Left colon (tissue), 2 donors: ENCODE measurements around the gene FOXL3. TPM values are rescaled to one million over a fixed set of nuclear protein-coding genes. Genes with fewer than 3 reads are reported as not detected.
"Not testable (repeated sequence)": the region's sequence is repeated elsewhere in the genome, so short reads cannot be mapped to it uniquely, and the experiment has no call there.

Source experiments
- ATAC-seq: fragments of 200-7000 bp; cut with Tn5 transposase; one replicate; pipeline ENCODE4 v1.9.1; 2020; ENCODE audit warnings: mild to moderate bottlenecking, moderate library complexity
- DNase-seq, 2 donors: peaks; one replicate each; pipeline ENCODE4 v3.0.0-alpha.2; 2020
- intact Hi-C, 2 donors: fragments of 100-400 bp; cut with DNase I in 1 of 2; cut with micrococcal nuclease in 1 of 2; formaldehyde crosslinking; loops; one replicate each; pipeline versions ENCODE4 v1.11.2 to v1.14.0; 2022; cut with DNase I, micrococcal nuclease
- total RNA-seq, 2 donors: library from RNA; stranded (reverse); fragmentation: NEBNext Ultra II Directional; extraction: Animal tissue kit (Norgen Biotek cat#: 25700); gene quantifications; one replicate each; pipeline ENCODE4 v1.2.1, GENCODE V29; 2021
- donor health status: DM: no; HTN: no; CAD: no.
- donor health status: DM: yes; HTN: yes; CAD: no.

FOXL3 gene
- total RNA-seq, 2 donors from 2014 or later = 0.92 TPM; not detected in 1

DNA sequence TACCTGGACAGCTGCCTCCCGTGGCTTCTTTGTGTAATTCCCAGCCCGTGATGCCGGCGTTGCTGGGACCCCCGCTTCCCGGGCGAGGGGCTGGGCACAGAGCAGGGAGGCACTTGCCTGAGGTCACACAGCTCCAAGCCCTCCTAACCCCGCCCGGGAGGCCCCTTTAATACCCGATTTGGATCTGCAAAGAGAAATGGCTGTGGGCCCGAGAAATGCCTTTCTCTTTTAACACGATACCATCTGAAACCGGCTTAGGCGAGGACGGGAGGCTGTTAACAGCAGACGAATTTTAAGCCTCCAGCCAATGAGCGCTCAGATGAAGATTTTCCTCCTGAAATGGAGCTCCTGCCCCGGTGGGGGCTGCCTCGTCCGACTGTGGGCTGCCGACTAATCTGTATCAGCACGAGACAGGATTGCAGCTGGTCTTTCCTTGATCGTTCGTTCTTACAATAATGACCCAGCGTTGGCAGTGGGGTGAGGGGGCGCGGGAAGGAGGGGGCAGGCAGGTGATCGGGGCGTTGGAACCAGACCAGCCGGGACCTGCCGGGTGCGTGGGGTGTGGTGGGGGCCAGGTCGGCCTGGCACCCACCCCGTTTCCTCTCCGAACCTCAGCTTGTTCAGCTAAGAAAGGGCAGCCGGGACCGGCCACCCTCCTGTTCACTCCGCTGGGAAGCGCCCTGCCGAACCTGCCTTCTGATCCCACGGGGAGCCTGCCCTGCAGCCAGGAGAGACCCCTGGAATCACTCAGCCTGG lies 36.2 kb upstream of the FOXL3 start:
- intact Hi-C loops = no loop called here
- ATAC-seq = no peak

DNA sequence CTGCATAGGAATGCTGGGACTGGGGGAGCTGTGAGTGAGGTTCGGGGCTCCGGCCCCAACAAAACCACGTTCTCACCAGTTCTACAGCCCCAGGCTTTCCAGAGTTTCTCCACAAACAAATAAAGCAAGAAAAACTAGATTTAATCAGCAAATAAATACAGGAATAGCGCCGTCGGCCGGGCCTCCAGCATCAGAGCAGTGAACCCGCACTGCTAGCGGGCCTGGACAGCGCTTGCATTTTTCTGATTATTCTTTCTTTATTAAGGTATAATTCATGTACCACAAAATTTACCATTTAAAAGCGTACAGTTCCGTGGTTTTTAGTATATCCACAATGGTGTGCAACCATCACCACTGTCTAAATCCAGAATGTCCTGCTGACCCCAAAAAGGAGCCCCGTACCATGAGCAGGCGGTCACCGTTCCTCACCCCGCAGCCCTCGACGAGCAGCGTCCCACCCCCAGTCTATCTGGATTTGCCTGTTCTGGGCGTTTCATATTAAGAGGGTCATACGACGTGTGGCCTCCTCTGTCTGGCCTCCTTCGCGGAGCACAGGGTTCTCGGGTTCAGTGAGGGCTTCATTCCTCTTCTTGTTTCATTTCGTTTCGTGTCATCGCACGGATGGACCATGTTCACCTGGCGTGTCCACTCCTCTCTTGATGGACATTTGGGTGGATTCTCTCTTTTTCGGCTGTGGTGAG lies 35.5 kb upstream of the FOXL3 start:
- intact Hi-C loops = no loop called here
- no peak for DNase-seq
- no peak for ATAC-seq

More for the DNA sequence above, 36.2 kb upstream of the FOXL3 start:
- no peak for DNase-seq

DNA sequence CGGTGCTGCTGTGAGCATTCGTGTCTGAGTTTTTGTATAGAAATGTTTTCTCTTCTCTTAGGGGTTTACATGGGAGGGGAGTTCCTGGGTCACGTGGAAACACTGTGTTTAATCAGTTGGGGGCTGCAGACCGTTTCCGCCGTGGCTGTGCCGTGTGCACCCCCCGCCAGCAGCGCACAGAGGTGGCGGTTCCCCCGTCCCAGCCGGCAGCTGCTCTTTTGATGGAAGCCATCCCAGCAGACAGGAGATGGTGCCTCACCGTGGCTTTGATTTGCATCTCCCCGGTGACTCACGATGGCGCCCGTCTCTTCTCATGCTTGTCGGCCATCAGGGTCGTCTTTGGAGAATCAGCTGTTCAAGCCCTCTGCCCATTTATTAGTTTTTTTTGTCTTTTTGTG lies 34.9 kb upstream of the FOXL3 start:
- intact Hi-C loops = no loop called here
- DNase-seq (no peak), ATAC-seq (no peak)

DNA sequence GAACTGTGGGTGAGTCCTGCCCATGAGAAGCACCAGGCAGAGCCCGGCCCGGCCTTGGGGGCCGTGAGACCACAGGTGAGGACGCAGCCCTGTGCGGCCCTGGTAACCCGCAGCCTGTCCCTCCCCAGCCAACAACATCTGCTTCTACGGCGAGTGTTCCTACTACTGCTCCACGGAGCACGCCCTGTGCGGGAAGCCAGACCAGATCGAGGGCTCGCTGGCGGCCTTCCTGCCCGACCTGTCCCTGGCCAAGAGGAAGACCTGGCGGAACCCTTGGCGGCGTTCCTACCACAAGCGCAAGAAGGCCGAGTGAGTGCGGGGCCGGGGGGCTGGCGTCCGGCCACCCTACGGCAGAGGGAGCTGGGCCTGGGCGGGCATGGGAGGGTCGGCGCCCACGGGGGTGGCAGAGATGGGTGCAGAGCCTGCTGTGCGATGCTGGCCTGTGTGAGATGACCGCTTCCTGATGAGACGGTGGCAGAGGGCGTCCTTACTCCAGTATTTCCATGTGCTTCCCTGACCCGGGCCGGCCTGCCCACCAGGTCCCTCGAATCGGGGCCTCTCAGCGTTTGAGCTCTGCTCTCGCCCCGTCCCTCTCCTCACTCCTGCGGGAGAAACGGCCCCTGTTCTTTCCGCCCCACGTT lies 34.1 kb upstream of the FOXL3 start:
- ATAC-seq = no peak
- intact Hi-C loops = no loop called here
- DNase-seq = no peak

DNA sequence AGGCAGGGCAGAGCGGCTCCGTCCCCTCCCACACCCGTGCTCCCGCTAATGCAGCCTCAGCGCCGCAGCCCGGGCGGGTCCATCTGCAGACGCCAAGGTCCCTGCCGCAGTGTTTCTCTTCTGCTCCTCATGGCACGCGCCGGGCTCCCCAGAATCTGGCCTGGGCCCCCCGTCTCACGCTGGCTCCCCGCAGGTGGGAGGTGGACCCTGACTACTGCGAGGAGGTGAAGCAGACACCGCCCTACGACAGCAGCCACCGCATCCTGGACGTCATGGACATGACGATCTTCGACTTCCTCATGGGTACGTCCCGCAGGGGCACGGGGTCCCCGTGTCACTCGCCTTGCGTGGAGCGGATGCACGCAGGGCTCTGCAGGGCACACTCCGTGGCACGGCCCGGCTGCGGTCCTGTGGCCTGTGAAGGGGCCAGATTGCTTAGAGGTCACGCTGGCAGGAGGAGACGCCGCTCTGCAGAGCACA lies 33.5 kb upstream of the FOXL3 start:
- ATAC-seq = no peak
- DNase-seq = no peak
- intact Hi-C loops = no loop called here

DNA sequence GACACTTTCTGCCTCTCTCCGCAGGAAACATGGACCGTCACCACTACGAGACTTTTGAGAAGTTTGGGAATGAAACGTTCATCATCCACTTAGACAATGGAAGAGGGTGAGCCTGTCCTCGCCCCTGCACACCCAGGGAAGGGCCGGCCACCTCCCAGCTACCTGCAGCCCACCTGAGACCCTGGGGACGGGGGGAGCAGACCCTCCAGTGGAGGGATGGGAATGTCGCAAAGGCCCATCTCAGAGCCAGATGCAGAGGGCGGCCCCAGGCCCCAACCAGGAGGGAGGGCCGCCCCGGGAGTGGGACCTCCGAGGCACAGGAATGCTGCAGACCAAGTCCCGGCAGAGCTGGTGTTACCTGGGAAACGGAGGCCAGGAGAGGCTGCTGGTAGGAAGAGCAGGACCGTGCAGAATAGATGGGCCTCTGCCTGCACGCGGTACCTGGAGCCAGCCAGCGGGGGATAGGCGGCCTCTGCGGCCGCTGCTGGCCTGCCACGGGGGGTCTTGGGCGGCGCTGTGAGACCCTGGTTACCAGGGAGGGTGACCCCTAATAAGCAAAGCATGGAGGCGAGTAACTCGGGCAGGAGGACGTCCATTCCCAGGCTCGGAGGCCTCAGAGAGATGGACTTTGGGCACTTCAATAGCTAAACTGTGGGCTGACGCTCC lies 32.9 kb upstream of the FOXL3 start:
- ATAC-seq (no peak), DNase-seq (no peak)
- intact Hi-C loops = no loop called here

DNA sequence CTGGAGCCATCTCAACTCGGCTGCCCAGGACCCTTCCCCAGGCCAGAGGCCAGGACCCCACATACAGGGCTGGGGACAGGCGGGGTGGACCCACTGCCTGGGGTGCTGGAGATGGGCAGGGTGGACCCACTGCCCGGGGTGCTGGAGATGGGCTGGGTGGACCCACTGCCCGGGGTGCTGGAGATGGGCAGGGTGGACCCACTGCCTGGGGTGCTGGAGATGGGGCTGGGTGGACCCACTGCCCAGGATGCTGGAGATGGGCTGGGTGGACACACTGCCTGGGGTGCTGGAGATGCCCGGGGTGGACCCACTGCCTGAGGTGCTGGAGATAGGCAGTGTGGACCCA lies 32.4 kb upstream of the FOXL3 start:
- DNase-seq (no peak), ATAC-seq (no peak)

DNA sequence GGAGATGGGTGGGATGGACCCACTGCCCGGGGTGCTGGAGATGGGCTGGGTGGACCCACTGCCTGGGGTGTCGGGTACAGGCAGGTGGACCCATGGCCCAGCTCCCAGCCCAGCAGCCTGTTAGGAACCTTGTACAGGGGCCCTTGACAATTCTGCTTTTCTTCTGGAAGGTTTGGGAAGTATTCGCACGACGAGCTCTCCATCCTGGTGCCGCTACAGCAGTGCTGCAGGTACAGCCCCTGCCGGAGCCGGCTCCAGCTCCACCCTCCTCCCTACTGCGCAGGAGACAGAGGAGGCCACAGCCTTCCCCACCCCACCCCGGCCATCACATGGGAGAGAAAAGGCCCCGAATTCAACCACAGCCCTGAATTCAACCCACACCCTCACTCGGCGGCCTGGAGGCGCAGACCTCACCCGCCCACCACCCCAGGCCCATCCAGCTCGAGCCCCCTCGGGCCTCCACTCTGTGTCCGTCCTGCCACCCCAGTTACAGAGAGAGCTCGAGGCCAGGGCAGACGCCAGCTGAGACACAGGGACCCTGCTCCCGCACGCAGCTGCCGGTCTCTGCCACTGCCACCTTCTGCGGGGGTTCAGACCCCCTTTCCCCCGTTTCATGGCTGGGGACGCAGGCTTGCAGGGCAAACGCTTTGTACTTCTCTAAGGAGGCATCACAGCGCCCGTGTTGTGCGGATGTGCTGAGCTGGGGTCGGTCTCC lies 31.3 kb upstream of the FOXL3 start:
- ATAC-seq = no peak
- intact Hi-C loops = no loop called here
- DNase-seq = no peak

More for the DNA sequence above, 32.4 kb upstream of the FOXL3 start:
- intact Hi-C loops = no loop called here

DNA sequence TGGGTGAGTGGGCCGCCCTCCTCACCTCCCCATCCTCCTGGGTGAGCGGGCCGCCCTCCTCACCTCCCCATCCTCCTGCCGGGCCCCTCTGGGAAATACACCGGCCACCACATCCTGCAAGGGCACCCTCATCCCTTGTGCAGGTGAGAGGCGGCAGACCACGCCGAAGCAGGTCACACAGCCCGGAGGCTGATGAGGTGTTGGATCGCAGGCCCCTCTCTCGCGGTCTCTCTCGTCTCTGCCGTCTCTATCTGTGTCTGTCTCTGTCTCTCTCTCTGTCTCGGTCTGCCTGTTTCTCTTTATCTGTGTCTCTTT lies 30.8 kb upstream of the FOXL3 start:
- no peak for DNase-seq
- no peak for ATAC-seq
- intact Hi-C loops = no loop called here

DNA sequence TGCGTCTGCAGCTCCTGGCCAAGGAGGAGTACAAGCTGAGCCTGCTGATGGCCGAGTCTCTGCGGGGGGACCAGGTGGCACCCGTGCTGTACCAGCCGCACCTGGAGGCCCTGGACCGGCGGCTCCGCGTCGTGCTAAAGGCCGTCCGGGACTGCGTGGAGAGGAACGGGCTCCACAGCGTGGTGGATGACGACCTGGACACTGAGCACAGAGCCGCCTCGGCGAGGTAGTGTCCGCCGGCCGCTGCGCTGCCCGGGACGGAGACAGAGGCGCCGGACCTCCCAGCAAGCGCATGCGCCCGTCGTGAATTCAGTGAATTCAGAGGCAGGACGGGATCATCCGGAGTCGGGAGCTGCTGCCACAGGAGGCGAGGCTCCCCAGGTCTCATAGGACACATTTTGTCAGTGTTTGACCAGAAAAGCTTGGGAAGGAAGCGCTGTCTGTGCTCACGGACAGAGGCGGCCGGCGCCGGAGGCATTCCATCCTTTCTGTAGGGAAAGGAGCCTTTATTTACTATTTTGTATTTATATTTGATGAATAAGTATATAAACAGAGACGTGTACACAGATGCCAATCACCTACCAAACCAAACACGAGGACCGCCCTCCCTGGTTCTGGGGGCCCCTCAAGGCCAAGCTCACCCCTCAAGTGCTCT lies 30.1 kb upstream of the FOXL3 start:
- intact Hi-C loops = no loop called here
- ATAC-seq (no peak), DNase-seq (no peak)

DNA sequence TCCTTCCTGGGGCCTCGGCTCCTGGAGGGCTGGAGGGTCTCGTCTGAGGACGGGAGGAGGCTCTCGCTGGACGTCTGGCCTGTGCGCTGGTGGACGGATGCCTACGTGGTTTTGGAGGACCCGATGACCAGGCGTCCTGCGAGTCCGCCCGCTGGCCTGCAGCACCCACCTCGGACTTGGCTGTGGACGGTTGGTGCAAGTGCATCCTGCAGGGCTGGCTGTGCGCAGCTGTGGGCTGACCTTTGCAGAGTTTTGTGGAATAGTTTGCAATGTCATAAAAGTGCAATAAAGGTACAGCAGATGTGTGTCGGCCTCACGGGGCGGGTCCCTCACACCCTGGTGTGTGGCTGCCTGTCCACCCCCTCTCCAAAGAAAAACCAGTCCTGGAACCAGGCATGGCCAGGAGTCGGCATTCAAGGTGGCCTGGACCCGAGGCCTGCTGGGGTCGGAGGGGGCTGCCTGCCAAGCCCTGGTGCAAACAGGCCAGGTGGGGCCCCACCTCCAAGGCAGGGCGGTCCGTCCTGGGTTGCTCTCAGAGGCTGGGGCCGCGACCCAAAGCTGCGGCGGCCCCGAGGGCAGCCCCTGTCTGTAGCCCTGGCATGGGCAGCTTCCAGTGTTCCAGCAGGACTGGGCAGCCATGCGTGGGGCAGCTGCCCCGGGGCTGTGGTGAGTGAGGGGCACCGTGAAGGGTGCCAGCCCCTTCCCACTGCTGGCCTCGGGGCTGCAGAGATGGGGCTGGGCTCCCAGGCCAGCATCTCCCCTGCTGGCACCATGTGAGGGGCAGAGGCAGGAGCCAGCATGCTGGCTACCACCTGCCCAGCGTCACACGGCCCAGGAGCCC lies 29.3 kb upstream of the FOXL3 start:
- intact Hi-C loops = no loop called here
- DNase-seq (peak; percentile 83), ATAC-seq (peak; percentile 79)

DNA sequence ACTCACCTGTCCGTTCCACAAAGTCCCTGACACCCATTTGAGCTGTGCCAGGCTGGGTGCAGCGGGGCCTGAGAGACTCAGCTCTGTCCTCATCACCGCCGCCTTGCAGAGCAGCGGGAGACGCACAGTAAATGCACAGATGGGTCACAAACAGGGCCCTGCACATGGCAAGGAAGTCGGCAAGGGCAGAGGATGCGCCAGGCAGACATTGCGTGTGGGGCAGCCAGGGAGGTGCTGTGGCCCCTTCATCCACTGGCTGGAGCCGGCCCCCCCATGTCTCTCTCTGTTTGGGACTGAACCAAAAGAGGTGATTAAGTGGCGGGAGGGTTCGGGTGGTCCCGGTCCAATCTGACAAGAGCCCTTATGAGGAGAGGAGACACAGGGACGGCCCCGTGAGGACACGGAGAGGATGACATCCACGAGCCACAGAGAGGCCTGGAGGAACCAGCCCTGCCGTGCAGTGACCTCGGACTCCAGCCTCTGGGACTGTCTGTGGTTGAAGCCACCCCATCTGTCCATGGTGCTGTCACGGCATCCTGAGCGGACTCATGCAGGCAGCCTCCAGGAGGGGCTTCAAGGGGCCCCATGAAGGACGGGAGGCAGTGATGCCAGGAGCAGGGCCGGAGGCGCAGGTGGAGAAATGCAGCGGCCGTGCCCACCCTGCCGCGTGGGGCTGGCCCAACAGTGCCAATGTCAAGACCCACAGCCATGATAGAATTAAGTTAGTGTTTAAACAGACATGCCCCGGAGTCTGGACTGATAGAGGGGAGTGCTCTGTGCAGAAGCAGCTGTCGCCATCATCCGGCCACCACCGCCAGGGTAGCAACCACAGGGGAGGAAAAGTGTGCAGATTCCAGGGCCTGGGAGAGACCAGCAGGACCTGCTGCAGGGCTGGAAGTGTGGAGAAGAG lies 28.4 kb upstream of the FOXL3 start:
- ATAC-seq (no peak), DNase-seq (no peak)

DNA sequence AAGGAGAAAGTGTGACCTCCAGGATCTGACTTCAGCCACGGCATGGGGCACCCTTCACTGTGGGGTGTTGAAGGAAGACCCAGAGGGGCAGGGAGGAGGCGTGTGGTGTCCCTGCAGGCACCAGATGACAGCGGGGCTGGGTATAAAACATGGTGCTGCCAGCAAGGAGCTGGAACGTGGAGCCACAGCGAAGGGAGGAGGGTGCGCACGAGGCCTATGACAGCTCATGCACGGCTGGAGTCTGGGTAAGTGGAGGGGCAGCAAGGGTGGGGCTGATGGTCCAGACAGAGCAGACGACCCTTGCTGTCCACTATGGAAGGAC lies 27.8 kb upstream of the FOXL3 start:
- ATAC-seq = no peak
- intact Hi-C loops = no loop called here
- DNase-seq = no peak

More for the DNA sequence above, 28.4 kb upstream of the FOXL3 start:
- intact Hi-C loops = no loop called here

DNA sequence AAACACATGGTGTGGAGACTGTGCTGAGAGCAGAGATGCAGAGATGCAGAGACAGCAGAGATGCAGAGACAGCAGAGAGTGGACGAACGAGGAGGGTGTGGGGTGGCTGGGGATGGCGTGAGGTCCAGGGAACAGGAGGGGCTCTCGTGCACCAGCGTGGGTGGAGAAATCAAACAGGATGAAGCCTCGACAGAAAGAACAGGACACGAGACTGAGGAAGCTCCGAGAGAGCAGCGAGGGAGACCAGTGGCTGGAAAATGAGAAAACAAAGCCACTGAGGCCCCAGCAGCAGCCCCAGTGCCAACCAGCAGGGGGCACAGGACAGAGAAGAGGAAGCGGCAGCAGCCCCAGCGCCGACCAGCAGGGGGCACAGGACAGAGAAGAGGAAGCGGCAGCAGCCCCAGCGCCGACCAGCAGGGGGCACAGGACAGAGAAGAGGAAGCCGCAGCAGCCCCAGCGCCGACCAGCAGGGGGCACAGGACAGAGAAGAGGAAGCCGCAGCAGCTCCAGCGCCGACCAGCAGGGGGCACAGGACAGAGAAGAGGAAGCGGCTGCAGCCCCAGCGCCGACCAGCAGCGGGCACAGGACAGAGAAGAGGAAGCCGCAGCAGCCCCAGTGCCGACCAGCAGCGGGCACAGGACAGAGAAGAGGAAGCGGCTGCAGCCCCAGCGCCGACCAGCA lies 27.2 kb upstream of the FOXL3 start:
- DNase-seq = peak in 1 of 2 donors; percentile 49
- intact Hi-C loops, ATAC-seq: not testable (repeated sequence)

DNA sequence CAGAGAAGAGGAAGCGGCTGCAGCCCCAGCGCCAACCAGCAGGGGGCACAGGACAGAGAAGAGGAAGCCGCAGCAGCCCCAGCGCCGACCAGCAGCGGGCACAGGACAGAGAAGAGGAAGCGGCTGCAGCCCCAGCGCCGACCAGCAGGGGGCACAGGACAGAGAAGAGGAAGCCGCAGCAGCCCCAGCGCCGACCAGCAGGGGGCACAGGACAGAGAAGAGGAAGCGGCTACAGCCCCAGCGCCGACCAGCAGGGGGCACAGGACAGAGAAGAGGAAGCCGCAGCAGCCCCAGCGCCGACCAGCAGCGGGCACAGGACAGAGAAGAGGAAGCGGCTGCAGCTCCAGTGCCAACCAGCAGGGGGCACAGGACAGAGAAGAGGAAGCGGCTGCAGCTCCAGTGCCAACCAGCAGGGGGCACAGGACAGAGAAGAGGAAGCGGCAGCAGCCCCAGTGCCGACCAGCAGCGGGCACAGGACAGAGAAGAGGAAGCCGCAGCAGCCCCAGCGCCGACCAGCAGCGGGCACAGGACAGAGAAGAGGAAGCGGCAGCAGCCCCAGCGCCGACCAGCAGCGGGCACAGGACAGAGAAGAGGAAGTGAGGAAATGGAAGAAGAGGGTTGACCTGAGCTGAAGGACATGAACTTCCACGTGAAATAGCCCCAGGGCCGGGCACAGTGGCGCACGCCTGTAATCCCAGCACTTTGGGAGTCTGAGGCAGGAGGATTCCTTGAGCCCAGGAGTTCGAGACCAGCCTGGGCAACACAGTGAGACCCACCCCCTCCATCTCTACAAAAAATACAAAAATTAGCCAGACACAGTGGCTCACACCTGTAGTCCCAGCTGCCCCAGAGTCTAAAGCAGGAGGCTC lies 26.3 kb upstream of the FOXL3 start:
- intact Hi-C loops = not testable (repeated sequence)
- ATAC-seq = peak; percentile 18
- peak; percentile 52 to 78 for DNase-seq
